Hair follicular keratinocyte (primary cell): ENCODE measurements around the gene TM9SF2. TPM values are rescaled to one million over a fixed set of nuclear protein-coding genes. Genes with fewer than 3 reads are reported as not detected.

Source experiments
- total RNA-seq: library from RNA; depleted of rRNA; stranded (reverse); fragments of >200 nt; gene quantifications from 2 replicates; pipeline ENCODE4 v1.2.3, GENCODE V29; 2015

TM9SF2 gene
- 86.7 and 105 TPM in 2 replicates for total RNA-seq

DNA sequence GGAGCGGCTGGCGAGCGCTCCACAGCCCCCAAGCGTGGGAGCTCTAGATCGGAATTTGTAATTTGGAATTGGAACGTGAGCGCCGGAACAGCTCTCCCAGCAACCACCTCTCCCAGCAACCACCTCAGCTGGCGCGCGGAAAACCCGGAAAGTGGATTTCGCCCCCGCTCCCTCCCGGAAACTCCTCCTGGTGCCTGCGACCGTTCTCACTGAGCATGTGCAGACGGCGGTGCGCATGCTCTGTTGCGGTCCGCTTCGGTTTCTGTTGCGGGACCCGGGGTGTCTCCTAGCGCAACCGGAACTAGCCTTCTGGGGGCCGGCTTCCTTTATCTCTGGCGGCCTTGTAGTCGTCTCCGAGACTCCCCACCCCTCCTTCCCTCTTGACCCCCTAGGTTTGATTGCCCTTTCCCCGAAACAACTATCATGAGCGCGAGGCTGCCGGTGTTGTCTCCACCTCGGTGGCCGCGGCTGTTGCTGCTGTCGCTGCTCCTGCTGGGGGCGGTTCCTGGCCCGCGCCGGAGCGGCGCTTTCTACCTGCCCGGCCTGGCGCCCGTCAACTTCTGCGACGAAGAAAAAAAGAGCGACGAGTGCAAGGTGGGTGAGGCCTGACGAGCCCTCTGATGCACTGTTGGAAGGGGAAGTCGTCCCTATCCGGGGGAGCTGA, at the start of gene TM9SF2:
Gene TM9SF2 (plus strand): TSS at position 289 of the 664 bp plus-strand sequence. CDS start 135 bp downstream, at position 424.

DNA sequence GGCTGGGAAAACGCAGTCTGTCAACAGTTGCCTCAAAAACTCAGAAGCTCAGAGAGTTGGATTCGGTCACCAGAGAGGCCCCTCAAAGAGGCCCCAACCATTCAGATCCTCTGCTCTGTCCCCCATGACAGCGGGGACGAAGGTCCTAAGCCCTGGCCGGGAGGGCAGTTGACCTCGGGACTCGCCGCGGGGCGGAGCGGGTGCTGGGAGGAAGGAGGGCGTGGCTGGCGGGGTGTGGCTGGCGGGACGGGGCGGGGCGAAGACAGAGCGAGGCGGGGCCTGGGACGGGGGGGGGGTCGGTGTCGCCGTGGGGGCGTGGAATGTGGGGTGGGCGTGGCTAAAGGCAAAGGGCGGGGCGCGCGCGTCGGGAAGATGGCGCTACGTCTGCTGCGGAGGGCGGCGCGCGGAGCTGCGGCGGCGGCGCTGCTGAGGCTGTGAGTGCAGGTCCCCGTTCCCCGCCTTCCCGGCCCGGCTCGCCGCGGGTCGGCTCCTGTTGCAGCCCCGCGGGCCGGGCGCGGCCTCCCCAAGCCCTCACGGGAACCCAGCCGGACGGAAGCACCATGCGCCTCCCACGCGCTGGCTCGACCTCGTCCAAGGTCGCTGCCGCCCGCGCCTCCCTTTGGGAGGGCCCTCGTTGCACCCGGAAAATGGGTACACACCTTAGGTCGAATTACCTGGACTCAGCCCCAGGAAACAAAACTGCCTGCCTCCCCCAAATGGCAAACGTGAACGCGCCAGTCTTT, 105.2 kb downstream of the TM9SF2 start, which contains the start of gene CLYBL:
Gene CLYBL (plus strand): TSS at position 367 of the 743 bp plus-strand sequence.

Other genes starting within 250 kb of the TM9SF2 start
- not detected in 2 replicates for gene GPR18, start 243.1 kb upstream of the TM9SF2 start, total RNA-seq
- gene GPR183, start 194.1 kb upstream of the TM9SF2 start, total RNA-seq = not detected in 2 replicates
- gene CLYBL, start 105.2 kb downstream of the TM9SF2 start, total RNA-seq = 0.46 and 2.8 TPM in 2 replicates